Endothelial cell (in vitro differentiated cells): Measurements from ENCODE around the gene MYLK. TPM values are rescaled to one million over a fixed set of nuclear protein-coding genes. Genes with fewer than 3 reads are reported as not detected.
A peak's percentile ranks its signal among the peaks of the same experiment; 100 is the strongest.

ENCODE experiments used
- DNase-seq: peaks from one replicate; pipeline ENCODE4 v3.0.0; 2021; ENCODE audit warnings: low spot score
- H3K27ac Mint-ChIP-seq: one replicate; pipeline ENCODE4 v1.8.0; 2021; ENCODE audit warnings: mixed read lengths, inconsistent platforms; ENCODE audit not compliant: unreplicated experiment
- H3K27me3 Mint-ChIP-seq: one replicate; pipeline ENCODE4 v1.8.0; 2021; ENCODE audit warnings: mild to moderate bottlenecking, moderate library complexity, mixed read lengths, inconsistent platforms; ENCODE audit not compliant: unreplicated experiment
- H3K36me3 Mint-ChIP-seq: one replicate; pipeline ENCODE4 v1.8.0; 2021; ENCODE audit warnings: mild to moderate bottlenecking, low read depth, mixed read lengths, inconsistent platforms; ENCODE audit not compliant: unreplicated experiment
- H3K4me1 Mint-ChIP-seq: one replicate; pipeline ENCODE4 v1.8.0; 2021; ENCODE audit warnings: mild to moderate bottlenecking, mixed read lengths, inconsistent platforms; ENCODE audit not compliant: unreplicated experiment
- H3K4me3 Mint-ChIP-seq: one replicate; pipeline ENCODE4 v1.8.0; 2021; ENCODE audit warnings: mild to moderate bottlenecking, mixed read lengths, inconsistent platforms; ENCODE audit not compliant: unreplicated experiment
- H3K9me3 Mint-ChIP-seq: one replicate; pipeline ENCODE4 v1.8.0; 2021; ENCODE audit warnings: mixed read lengths, inconsistent platforms; ENCODE audit not compliant: unreplicated experiment
- CTCF ChIP-seq: fragments of 200-600 bp; sonication (generic); IDR thresholded peaks from one replicate; pipeline ENCODE4 v1.5.0; 2021; ENCODE audit warnings: antibody characterized with exemption; ENCODE audit not compliant: unreplicated experiment
- total RNA-seq: library from RNA; stranded (reverse); fragmentation: NEBNext Ultra II Directional; extraction: Animal tissue kit (Norgen Biotek cat#: 25700); gene quantifications from one replicate; pipeline ENCODE4 v1.2.1, GENCODE V29; 2021; ENCODE audit not compliant: unreplicated experiment

MYLK gene
- total RNA-seq, 1 donor from 2014 or later, result 7.8 TPM

- no peak for DNase-seq
- no peak for TF ChIP-seq CTCF
- H3K36me3 Mint-ChIP-seq, result no peaks in the 10 kb centered on the region
- no peak overlapping the region for H3K27ac Mint-ChIP-seq
- H3K9me3 Mint-ChIP-seq, result no peaks in the 10 kb centered on the region
- no peaks in the 10 kb centered on the region for H3K4me1 Mint-ChIP-seq
- no peak overlapping the region for H3K4me3 Mint-ChIP-seq
- peaks cover 10% of the 10 kb centered on the region for H3K27me3 Mint-ChIP-seq
These were observed 155.1 kb downstream of the MYLK start for GRCh38 chr3:123728991-123729390.

- Mint-ChIP-seq H3K27ac (no peak overlapping the region), H3K4me1 (no peaks in the 10 kb centered on the region), H3K4me3 (no peak overlapping the region), H3K36me3 (no peaks in the 10 kb centered on the region), H3K27me3 (peaks cover 10% of the 10 kb centered on the region), H3K9me3 (no peaks in the 10 kb centered on the region)
- no peak for DNase-seq
- TF ChIP-seq CTCF, result no peak
These were observed 156.1 kb downstream of the MYLK start for GRCh38 chr3:123728014-123728413.

GRCh38 chr3:123725652-123726400 is 158.3 kb downstream of the MYLK start:
- H3K4me1 Mint-ChIP-seq, result no peaks in the 10 kb centered on the region
- H3K9me3 Mint-ChIP-seq, result no peaks in the 10 kb centered on the region
- no peaks in the 10 kb centered on the region for H3K36me3 Mint-ChIP-seq
- no peak overlapping the region for H3K27ac Mint-ChIP-seq
- no peak for DNase-seq
- no peak overlapping the region for H3K4me3 Mint-ChIP-seq
- TF ChIP-seq CTCF, result peak; percentile 53
- H3K27me3 Mint-ChIP-seq, result peaks cover 10% of the 10 kb centered on the region

GRCh38 chr3:123724306-123724705 is 159.8 kb downstream of the MYLK start:
- Mint-ChIP-seq H3K4me1 (no peaks in the 10 kb centered on the region), H3K4me3 (no peak overlapping the region), H3K27me3 (peaks cover 10% of the 10 kb centered on the region), H3K27ac (no peak overlapping the region), H3K9me3 (no peaks in the 10 kb centered on the region), H3K36me3 (no peaks in the 10 kb centered on the region)
- no peak for DNase-seq
- no peak for TF ChIP-seq CTCF

GRCh38 chr3:123723522-123724168 is 160.5 kb downstream of the MYLK start:
- H3K27me3 Mint-ChIP-seq, result peaks cover 8% of the 10 kb centered on the region
- no peaks in the 10 kb centered on the region for H3K9me3 Mint-ChIP-seq
- no peak overlapping the region for H3K27ac Mint-ChIP-seq
- H3K4me3 Mint-ChIP-seq, result no peak overlapping the region
- H3K36me3 Mint-ChIP-seq, result no peaks in the 10 kb centered on the region
- TF ChIP-seq CTCF, result peak; percentile 69
- no peaks in the 10 kb centered on the region for H3K4me1 Mint-ChIP-seq
- DNase-seq, result peak; percentile 70
